GM20431 (cell line): ENCODE data around the gene SPINT1.
"Not testable (repeated sequence)": the region's sequence is repeated elsewhere in the genome, so short reads cannot be mapped to it uniquely, and the experiment has no call there.

ENCODE experiments used
- in situ Hi-C: fragments of 300-500 bp; cut with MseI, MboI; formaldehyde crosslinking; loops from one replicate; pipeline ENCODE4 v1.15.0; 2020; ENCODE audit warnings: low sequenced_read_pairs; ENCODE audit not compliant: unreplicated experiment

Gene SPINT1

DNA sequence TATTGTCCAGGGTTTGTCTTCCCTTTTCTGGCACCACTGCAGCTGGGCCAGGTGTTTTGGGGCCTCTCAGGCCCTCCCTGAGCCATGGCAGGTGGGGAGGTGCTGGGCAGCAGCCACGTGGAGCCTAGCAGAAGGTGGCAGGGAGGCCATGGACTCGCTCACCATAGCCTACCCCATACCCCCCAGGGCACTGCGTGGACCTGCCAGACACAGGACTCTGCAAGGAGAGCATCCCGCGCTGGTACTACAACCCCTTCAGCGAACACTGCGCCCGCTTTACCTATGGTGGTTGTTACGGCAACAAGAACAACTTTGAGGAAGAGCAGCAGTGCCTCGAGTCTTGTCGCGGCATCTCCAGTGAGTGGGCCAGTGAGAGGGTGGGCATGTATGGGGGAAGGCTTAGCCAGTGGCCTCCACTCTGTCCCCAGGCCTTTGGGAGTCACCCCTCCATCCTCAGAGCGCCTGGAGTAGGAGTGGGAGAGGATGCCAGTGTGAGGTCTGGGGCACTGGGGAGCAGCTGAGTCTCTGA is 11.9 kb downstream of the SPINT1 start:
- in situ Hi-C loops: no loop called here

DNA sequence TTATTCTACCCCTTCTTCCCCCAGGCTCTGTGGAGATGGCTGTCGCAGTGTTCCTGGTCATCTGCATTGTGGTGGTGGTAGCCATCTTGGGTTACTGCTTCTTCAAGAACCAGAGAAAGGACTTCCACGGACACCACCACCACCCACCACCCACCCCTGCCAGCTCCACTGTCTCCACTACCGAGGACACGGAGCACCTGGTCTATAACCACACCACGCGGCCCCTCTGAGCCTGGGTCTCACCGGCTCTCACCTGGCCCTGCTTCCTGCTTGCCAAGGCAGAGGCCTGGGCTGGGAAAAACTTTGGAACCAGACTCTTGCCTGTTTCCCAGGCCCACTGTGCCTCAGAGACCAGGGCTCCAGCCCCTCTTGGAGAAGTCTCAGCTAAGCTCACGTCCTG is 12.9 kb downstream of the SPINT1 start:
- in situ Hi-C loops: no loop called here

DNA sequence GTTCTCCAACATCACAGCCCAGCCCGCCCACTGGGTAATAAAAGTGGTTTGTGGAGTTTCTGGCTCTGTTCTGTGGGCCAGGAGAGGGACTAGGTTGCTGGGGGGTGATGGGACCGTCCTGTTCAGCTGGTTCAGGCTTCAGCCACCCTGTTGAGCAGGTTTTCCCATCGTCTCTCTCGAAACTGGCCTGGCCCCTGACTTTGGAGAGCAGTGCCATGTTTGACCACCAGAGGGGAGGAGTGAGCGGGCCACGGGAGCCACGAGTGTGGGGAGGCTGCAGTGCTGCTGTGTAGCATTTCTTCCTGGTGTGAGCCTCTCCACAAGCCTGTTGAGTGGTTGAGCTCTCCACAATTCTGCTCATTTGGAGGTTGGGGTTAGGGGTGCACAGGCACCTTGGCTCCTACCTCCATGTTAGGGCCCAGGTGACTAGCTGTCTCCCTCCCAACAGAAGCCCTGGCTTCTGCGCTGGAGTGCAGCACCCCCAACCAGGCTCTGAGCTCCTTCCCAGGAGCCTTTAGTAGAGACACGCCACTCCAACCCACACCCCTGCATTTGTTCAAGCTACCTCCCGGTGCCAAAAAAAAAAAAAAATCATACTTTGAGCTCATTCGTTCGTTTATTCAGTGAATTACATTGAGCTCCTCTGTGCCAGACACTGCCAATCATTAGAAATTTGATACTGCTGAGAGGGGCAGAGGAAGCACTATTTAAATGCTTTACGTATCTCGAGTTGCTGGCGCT is 13.9 kb downstream of the SPINT1 start:
- in situ Hi-C loops: no loop called here

DNA sequence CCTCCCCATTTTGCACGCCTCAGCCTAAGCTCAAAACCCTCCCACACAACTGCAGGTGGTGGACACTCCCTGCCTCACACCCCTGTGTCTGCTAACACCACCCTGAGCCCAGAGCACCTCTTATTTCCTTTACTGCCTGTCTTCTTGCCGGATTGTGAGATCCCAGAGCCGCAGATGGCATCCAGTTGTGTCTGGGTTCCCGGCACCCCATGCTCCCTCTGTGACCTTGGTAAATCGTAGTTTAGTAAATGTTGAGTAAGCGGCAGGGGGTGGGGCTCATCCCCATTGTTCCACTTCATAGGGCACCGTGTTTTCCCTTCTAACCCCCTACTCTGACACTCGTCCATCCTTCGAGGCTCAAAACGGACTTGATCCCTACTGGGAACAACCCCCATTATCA is 14.9 kb downstream of the SPINT1 start:
- in situ Hi-C loops: no loop called here

DNA sequence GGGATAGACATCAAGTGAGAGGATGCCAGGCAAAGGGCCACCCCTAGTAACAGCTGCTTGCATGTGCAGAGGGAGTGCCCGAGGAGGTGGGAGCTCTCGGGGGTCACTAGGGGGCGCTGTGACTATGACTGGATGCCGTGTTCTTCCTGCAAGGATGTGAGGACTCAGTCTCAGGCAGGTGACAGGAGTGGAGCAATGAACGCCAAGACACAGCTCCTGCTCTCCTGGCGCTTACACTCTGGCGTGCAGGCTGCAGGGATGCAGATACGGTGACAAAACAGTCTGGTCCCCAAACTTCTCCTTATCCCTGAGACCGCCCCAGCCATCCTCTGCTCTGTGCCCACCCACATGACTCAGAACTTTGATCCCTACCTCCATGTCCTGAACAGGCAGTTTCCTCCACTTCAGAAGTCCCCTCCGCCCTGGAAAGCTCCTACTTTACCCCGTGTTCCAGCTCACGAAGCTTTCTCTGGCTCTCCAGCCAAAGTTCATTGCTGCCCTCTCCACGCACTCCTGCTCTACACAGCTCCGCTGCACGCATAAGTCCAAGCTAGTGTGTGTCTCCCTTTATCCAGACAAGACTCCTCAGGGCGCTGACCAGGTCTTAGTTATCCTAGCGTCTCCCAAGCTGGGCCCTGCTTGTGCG is 15.5 kb downstream of the SPINT1 start:
- in situ Hi-C loops: no loop called here

DNA sequence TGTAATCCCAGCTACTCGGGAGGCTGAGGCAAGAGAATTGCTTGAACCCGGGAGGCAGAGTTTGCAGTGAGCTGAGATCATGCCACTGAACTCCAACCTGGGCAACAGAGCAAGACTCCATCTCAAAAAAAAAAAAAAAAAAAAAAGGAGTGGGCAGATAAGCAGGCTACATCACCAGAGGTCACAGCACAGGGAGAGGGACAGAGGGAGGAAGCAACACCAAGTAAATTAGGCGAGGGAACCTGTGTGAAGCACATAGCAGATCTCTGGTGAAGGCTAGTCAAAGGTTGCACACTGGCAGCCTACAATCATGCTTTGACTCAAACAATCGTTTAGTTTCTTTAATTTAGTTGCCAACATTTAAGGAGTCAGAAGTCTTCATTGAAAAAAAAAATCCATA is 17.3 kb downstream of the SPINT1 start:
- in situ Hi-C loops: not testable (repeated sequence)

DNA sequence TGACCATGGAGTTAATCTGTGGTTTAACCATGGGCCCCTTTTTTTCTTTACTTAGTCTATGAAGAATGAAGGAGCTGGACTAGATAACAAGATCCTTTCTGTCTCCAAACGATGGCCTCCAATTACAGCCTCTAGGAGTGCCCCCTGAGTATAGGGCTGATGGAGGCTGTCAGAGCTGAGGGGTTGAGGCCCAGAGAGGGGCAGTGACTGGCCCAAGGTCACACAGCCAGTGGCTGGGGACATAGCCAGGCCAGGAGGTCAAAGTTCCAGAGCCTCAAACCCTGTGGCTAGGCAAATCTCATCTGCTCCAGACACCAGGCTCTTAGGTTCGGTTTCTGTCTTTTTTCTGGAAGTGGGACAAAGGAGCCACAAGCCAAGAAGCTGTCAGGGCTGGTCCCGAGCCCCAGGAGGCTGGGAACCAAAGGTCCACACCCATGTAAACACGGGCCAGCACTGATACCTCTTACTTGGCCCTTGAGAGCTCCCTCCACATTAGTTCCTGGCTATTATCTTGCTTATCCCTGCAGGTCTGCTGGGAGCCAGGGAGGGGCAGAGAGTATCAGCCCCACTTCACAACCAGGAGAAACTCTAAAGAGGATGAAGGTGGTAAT is 19.9 kb downstream of the SPINT1 start:
- in situ Hi-C loops: no loop called here

DNA sequence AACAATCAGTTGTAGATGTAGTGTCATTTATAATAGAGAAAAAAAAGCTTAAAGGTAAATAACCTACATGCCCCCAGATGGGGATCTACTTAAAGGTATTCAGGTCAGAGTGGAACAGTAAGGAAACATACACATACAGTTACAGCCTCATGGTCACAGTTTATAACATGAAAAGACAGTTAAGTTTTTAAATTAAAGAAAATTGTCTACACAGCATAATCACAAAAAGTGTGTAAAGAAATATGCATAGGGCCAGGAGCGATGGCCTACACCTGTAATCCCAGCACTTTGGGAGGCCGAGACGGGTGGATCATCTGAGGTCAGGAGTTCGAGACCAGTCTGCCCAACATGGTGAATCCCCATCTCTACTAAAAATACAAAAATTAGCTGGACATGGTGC is 23.4 kb downstream of the SPINT1 start:
- in situ Hi-C loops: no loop called here

DNA sequence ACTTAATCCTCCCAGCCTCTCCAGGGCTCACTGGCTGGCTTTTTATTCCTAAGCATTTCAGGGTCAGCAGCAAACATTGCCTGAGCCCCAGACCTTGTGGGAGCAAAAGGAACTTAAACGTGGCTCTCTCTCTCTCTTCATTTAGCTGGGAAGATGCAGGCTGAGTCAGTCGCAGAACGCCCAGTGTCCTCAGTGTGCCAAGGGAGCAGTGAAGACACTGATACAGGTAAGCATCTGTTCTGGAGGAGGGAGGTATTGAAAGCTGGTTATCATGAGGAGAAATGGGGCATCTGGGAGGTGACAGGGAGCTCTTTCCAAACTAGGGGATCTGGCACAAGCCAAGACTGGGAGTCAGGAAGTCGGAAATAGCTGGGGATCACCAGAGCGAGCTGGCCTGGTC is 25.8 kb downstream of the SPINT1 start:
- in situ Hi-C loops: no loop called here

DNA sequence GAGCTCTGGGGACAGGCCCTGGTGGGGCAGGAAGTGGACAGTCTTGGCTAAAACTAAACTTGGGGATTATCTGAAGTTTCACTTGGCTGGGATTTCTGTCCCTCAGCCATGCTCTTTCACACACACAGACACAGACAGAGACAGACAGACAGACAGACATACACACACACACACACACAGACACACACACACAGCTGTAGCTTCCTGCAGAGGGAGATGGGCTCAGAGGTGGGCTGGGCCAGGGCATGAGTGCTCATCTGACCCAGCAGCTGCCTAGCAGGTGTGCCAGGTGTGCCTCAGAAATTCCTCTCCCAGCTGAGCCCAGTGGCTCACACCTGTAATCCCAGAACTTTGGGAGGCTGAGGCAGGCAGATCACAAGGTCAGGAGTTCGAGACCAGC is 26.9 kb downstream of the SPINT1 start:
- in situ Hi-C loops: no loop called here

DNA sequence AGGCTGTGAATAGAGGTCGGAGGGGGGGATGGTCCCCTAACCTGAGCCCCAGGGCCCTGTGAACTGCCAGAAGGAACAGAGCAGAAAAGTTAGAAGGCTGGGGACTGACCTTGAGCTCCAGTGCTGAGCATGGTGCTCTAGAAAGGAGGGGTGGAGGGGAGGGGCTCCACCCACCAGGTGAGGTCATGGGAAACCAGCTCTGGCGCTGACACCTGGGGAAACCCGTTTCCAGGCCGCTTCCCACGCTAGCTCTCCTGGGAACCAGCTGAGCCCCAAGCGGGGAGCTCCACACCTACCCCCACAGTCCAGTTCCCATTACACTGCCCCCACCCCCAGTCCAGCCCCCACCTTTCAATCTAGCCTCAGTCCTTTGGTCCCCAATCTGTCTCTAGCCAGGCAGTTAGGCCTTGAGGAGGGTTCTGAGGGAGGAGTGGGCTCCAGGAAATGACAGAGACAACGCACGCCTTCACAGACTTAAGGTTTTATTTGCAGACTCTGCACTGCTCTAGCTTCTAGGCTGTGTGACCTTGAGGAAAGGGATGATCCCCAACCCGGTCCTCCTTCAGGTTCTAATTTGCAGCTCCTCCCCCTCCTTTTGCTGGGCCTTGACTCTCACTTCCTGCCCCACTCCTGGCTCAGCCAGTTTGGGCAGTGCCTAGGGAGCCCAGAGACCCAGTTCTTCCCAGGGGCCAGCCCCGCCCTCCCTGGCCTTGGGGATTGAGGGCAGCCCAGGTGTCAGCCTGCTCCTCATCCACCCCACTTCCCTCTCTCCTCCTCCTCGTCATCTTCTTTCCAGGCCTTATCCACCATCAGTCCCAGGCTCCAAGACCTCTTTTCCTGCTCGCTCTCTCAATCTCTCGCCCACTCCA is 28.1 kb downstream of the SPINT1 start:
- in situ Hi-C loops: no loop called here

DNA sequence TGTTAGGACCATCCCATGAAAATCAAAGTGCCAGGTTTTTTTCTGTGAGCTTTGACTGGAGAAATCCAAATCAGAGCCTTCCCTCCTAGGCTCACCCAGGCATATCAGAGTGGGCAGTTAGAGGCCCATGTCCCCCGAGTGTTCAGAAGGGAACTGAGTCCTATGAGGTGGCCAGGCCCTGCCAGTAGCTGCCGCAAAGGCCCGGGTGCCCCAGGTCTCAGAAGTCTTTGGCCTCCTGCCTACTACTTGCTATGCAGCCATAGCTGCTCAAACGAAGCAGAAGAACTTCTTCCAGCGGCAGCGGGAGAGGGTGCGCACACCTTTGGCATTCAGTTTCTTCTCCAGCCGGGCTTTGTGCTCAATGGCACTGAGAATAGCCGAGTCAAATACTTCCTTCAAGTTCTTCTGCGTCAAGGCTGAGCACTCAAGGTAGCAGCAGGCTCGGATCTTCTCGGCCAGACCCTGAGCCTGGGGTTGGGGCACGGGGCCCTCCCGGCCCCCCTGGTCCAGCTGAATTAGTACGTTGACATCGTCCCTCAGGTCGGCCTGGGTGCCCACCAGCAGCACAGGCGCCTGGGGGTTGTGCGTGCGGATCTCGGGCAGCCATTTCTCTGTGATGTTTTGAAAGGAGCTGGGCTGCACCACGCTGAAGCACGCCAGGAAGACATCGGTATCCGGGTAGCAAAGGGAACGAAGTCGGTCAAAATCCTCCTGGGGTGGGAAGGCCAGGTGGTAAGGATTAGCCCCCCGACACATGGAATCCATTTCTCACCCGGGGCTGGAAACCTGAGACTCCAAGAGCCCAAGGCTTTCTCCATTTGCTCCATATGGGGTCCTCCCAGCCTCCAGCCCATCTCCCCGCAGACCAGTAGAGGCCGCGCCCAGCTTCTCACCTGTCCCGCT is 29.2 kb downstream of the SPINT1 start:
- in situ Hi-C loops: no loop called here

DNA sequence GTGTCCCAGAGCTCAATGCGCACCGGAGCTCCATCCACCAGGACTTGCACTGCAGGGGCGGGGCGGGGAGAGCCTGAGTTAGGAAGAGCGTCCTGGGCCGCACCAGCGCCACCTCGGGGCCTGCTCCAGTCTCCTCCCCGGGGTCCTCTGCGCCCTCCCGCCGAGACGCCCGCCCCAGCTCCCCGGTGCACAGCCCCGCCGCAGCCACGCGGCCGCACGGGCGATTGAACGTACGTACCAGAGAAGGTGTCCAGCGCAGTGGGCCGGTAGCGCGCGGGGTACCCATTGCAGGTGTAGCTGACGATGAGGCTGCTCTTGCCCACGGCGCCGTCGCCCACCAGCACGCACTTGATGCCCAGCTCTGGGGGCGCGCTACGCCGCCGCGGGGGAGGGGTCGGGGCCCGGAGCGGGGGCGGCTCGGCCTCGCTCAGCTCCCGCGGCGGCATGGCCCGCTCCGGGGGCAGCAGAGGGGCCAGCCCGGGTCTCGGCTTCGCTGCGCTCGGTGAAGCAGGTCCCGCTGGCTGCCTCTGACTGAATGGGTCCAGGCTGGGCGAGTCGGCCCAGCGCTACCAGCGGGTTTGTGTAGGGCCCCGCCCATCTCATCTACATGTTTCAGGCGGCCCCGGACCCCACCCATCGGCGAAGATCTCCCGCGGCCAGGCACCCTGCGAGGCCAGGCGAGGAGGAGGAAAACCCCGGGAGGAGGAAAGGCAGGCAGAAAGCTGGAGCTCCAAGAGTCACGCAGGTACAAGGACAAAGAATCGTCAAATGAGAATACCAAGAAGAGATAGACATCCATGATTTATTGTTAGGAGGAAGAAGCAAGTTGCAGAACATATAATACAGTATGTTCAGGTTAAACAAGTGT is 30.1 kb downstream of the SPINT1 start, which contains the start of gene RHOV:
Gene RHOV, minus strand, starts transcription at position 541 of the 868 bp plus-strand sequence. Its CDS starts 95 bp downstream, at position 446.
- in situ Hi-C loops: no loop called here

DNA sequence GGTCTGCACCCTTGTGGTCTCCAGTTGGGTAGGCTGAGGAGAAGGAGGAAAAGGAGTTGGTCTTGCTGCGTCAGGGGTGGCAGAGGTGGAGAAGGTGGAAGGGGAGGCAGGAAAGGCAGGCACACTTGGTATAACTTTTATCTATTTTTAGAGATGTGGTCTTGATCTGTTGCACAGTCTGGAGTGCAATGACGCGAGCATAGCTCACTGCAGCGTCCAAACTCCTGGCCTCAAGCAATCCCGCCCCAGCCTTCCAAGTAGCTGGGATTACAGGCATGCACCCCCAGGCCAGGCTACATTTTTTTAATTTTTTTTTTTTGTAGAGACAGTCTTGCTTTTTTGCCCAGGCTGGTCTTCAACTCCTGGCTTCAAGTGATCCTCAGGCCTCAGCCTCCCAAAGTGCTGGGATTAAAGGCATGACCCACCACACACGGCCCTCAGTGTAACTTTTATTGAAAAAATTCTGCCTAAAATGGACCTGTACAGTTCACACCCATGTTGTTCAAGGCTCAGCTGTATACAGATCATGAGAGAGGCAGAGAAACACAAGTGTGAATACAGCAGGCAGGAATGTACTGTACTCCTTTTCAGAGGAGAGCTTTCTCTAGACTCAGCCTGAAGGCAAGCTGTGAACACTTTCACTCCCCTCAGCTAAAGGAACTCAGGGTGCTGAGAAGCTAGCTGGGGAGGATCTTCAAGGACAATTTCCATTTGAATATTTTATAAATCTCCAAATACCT is 32.3 kb downstream of the SPINT1 start:
- in situ Hi-C loops: no loop called here

DNA sequence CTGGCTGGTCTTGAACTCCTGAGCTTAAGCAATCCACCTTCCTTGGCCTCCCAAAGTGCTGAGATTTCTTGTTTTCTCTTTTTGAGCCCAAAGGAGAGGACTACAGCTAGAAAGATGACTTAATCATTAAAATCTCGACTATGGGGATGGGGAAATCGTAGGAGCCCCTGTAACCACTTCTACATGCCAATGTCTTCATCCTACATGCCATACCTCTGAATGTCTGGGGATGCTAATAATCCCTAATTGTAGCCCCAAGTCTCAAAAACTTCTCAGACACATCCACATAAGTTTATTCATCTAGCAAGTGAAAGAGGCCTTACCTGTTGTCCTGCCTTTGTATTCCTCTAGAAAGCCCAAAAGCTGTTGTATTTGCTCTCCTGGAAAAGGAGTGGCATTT is 33.8 kb downstream of the SPINT1 start:
- in situ Hi-C loops: no loop called here

DNA sequence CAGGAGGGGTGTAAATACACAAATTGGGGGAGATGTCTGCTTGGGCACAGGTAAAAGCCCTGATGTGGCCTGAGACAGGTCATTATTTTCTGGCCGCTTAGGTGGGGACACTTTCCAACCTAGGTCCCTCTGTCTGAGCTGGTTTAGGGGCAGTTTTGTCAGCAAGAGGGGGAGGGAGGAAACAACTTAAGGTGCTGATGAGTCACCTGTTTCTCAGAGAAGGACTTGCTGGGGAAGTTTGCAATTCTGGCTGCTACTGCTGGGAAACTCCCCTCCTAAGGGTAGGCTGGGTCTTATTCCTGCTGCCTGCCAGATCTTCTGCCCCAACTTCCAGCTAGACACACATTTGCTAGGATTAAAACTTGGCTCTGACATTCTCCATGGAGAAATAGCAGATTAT is 34.9 kb downstream of the SPINT1 start:
- in situ Hi-C loops: no loop called here

DNA sequence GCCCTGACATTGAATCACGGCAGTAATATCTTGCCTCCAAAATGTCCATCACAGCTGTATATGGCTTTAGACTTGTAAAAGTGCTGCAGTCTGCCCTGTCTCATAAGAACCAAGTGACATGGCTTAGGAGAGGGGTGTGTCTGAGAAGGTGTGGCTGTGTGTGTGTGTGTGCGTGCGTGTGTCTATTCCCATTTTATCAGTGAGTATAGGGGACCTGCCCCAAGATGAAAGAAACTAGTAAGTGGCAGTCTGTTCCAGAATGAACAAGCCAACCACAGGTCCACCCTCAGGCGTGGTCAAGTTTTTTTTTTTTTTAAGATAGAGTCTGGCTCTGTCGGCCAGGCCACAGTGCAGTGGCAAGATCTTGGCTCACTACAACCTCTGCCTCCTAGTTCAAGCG is 35.8 kb downstream of the SPINT1 start:
- in situ Hi-C loops: no loop called here

DNA sequence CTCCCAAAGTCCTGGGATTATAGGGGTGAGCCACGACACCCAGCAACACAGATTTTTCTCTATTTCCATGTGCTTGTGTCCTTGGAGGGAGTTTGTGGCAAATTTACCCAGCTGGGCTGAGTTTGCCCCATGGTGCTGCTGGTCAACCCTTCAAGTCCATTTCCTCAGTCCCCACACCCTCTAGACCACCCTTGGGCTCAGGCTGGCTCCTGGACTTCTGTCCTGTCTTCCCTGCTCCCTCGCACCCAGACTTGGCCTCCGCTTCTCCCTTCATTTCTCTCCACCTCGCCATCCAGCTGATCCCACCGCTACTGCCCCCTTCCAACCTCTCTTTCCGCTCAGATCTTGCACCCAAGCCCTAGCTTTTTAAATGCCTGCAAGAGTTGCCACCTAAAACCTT is 37.5 kb downstream of the SPINT1 start:
- in situ Hi-C loops: no loop called here
